ENCODE measurements around the gene EDIL3.

The EDIL3 gene

GRCh38 chr5:84370176-84370575 is 14.5 kb downstream of the EDIL3 start:
- no peaks in the 10 kb centered on the region for H3K9me3 ChIP-seq (ENCODE audit: low read length)
- H3K79me2 ChIP-seq (ENCODE audit: insufficient read depth, low read length) = no peaks in the 10 kb centered on the region
- no peaks in the 10 kb centered on the region for H3K9me2 ChIP-seq (ENCODE audit: low read depth, low read length)
- H2AFZ ChIP-seq (ENCODE audit: low read length) = no peak overlapping the region
- no peak overlapping the region for H3K4me2 ChIP-seq (ENCODE audit: low read length)
- H3K36me3 ChIP-seq (ENCODE audit: insufficient read depth, low read length) = no peaks in the 10 kb centered on the region
- no peak overlapping the region for H3K27ac ChIP-seq (ENCODE audit: low read depth, low read length, poor library complexity, severe bottlenecking)
- H3F3A ChIP-seq (ENCODE audit: insufficient read depth, low read length) = no peaks in the 10 kb centered on the region
- no peak for TF ChIP-seq CTCF (IDR thresholded peaks at IDR 0.05; ENCODE audit: low read length)
- H3K4me3 ChIP-seq (ENCODE audit: low read depth, low read length, poor library complexity, severe bottlenecking) = no peak overlapping the region
- no peak overlapping the region for H3K9ac ChIP-seq (ENCODE audit: low read length)
- H3K4me1 ChIP-seq (ENCODE audit: insufficient read depth, low read length, severe bottlenecking) = no peaks in the 10 kb centered on the region
- no peaks in the 10 kb centered on the region for H3K27me3 ChIP-seq (ENCODE audit: insufficient read depth, low read length)
- no peaks in the 10 kb centered on the region for H4K20me1 ChIP-seq (ENCODE audit: insufficient read depth, low read length)

DNA sequence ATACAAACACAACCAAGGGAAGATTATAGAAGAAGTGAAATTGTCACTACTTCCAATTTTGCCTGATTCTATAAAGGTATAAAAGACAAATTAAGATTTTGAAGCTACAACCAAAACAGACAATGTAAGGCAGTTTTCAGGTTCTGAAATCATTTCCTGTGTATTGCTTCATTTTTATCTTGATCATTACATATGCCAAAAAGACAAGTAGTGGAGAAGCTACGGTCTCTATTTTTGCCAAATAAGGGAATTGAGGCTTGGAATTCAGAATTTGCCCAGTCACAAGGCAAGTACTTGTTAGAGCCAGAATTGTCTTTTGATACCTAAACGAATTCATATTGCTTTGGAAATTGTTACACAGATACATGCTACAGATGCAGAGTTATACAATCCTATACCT is 20.6 kb downstream of the EDIL3 start:
- H3K4me2 ChIP-seq (ENCODE audit: low read length) = no peak overlapping the region
- no peaks in the 10 kb centered on the region for H3K9me2 ChIP-seq (ENCODE audit: low read depth, low read length)
- H3F3A ChIP-seq (ENCODE audit: insufficient read depth, low read length) = no peaks in the 10 kb centered on the region
- H3K4me3 ChIP-seq (ENCODE audit: low read depth, low read length, poor library complexity, severe bottlenecking) = no peak overlapping the region
- no peak for TF ChIP-seq CTCF (IDR thresholded peaks at IDR 0.05; ENCODE audit: low read length)
- TF ChIP-seq EZH2 (IDR thresholded peaks at IDR 0.05; ENCODE audit: borderline replicate concordance, low read length) = no peak
- no peaks in the 10 kb centered on the region for H3K27me3 ChIP-seq (ENCODE audit: insufficient read depth, low read length)
- no peaks in the 10 kb centered on the region for H4K20me1 ChIP-seq (ENCODE audit: insufficient read depth, low read length)
- no peaks in the 10 kb centered on the region for H3K36me3 ChIP-seq (ENCODE audit: insufficient read depth, low read length)
- no peaks in the 10 kb centered on the region for H3K4me1 ChIP-seq (ENCODE audit: insufficient read depth, low read length, severe bottlenecking)
- no peak overlapping the region for H3K9ac ChIP-seq (ENCODE audit: low read length)
- no peaks in the 10 kb centered on the region for H3K9me3 ChIP-seq (ENCODE audit: low read length)
- no peaks in the 10 kb centered on the region for H3K79me2 ChIP-seq (ENCODE audit: insufficient read depth, low read length)
- H3K27ac ChIP-seq (ENCODE audit: low read depth, low read length, poor library complexity, severe bottlenecking) = no peak overlapping the region
- no peak overlapping the region for H2AFZ ChIP-seq (ENCODE audit: low read length)

GRCh38 chr5:84362061-84362720 is 22.5 kb downstream of the EDIL3 start:
- Histone ChIP-seq H2AFZ (ENCODE audit: low read length) (no peak overlapping the region), H4K20me1 (ENCODE audit: insufficient read depth, low read length) (no peaks in the 10 kb centered on the region), H3K36me3 (ENCODE audit: insufficient read depth, low read length) (no peaks in the 10 kb centered on the region), H3K9ac (ENCODE audit: low read length) (no peak overlapping the region), H3K9me3 (ENCODE audit: low read length) (no peaks in the 10 kb centered on the region), H3K4me1 (ENCODE audit: insufficient read depth, low read length, severe bottlenecking) (no peaks in the 10 kb centered on the region), H3K27me3 (ENCODE audit: insufficient read depth, low read length) (no peaks in the 10 kb centered on the region), H3K27ac (ENCODE audit: low read depth, low read length, poor library complexity, severe bottlenecking) (no peak overlapping the region), H3K79me2 (ENCODE audit: insufficient read depth, low read length) (no peaks in the 10 kb centered on the region), H3K9me2 (ENCODE audit: low read depth, low read length) (no peaks in the 10 kb centered on the region), H3F3A (ENCODE audit: insufficient read depth, low read length) (no peaks in the 10 kb centered on the region), H3K4me2 (ENCODE audit: low read length) (no peak overlapping the region), H3K4me3 (ENCODE audit: low read depth, low read length, poor library complexity, severe bottlenecking) (no peak overlapping the region)
- no peak for TF ChIP-seq EZH2 (IDR thresholded peaks at IDR 0.05; ENCODE audit: borderline replicate concordance, low read length)
- TF ChIP-seq CTCF (IDR thresholded peaks at IDR 0.05; ENCODE audit: low read length) = no peak

Measured in OCI-LY1 (cell line).